ENCODE measurements around the gene NDUFS6.

- TF ChIP-seq, protein P1, sequence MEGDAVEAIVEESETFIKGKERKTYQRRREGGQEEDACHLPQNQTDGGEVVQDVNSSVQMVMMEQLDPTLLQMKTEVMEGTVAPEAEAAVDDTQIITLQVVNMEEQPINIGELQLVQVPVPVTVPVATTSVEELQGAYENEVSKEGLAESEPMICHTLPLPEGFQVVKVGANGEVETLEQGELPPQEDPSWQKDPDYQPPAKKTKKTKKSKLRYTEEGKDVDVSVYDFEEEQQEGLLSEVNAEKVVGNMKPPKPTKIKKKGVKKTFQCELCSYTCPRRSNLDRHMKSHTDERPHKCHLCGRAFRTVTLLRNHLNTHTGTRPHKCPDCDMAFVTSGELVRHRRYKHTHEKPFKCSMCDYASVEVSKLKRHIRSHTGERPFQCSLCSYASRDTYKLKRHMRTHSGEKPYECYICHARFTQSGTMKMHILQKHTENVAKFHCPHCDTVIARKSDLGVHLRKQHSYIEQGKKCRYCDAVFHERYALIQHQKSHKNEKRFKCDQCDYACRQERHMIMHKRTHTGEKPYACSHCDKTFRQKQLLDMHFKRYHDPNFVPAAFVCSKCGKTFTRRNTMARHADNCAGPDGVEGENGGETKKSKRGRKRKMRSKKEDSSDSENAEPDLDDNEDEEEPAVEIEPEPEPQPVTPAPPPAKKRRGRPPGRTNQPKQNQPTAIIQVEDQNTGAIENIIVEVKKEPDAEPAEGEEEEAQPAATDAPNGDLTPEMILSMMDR (IDR thresholded peaks at IDR 0.05): no peak
- TF ChIP-seq EP300 (IDR thresholded peaks at IDR 0.05): no peak
- no peak for TF ChIP-seq POLR2A (IDR thresholded peaks at IDR 0.05; ENCODE audit: low read depth)
- no peak for TF ChIP-seq POLR2AphosphoS5 (IDR thresholded peaks at IDR 0.05)
Measured at GRCh38 chr5:1783216-1783554, 18.0 kb upstream of the NDUFS6 start.

Measured in esophagus muscularis mucosa (tissue), 4 donors.